ENCODE data around the gene BRSK2. TPM values are rescaled to one million over a fixed set of nuclear protein-coding genes. Genes with fewer than 3 reads are reported as not detected.

Gene BRSK2
- total RNA-seq, 1 donor from 2014 or later = 0.06 TPM

- no peak for DNase-seq (ENCODE audit: low read depth)
- no peak for TF ChIP-seq CTCF (conservative IDR thresholded peaks at IDR 0.05; ENCODE audit: low read depth, low read length)
- H3K4me3 ChIP-seq (ENCODE audit: low read depth, low read length) = no peak overlapping the region
These were observed 8.9 kb downstream of the BRSK2 start for GRCh38 chr11:1398528-1399235.

GRCh38 chr11:1399386-1400316 lies 9.9 kb downstream of the BRSK2 start:
- TF ChIP-seq CTCF (conservative IDR thresholded peaks at IDR 0.05; ENCODE audit: low read depth, low read length) = no peak
- no peak for DNase-seq (ENCODE audit: low read depth)
- H3K4me3 ChIP-seq (ENCODE audit: low read depth, low read length) = no peak overlapping the region

GRCh38 chr11:1400317-1401170 lies 10.8 kb downstream of the BRSK2 start:
- DNase-seq (ENCODE audit: low read depth) = no peak
- TF ChIP-seq CTCF (conservative IDR thresholded peaks at IDR 0.05; ENCODE audit: low read depth, low read length) = no peak
- H3K4me3 ChIP-seq (ENCODE audit: low read depth, low read length) = no peak overlapping the region

GRCh38 chr11:1401171-1401445 lies 11.4 kb downstream of the BRSK2 start:
- no peak for TF ChIP-seq CTCF (conservative IDR thresholded peaks at IDR 0.05; ENCODE audit: low read depth, low read length)
- H3K4me3 ChIP-seq (ENCODE audit: low read depth, low read length) = no peak overlapping the region
- DNase-seq (ENCODE audit: low read depth) = no peak

GRCh38 chr11:1401656-1402221 lies 12.0 kb downstream of the BRSK2 start:
- H3K4me3 ChIP-seq (ENCODE audit: low read depth, low read length) = no peak overlapping the region
- DNase-seq (ENCODE audit: low read depth) = no peak
- no peak for TF ChIP-seq CTCF (conservative IDR thresholded peaks at IDR 0.05; ENCODE audit: low read depth, low read length)

- no peak for DNase-seq (ENCODE audit: low read depth)
- no peak for TF ChIP-seq CTCF (conservative IDR thresholded peaks at IDR 0.05; ENCODE audit: low read depth, low read length)
- H3K4me3 ChIP-seq (ENCODE audit: low read depth, low read length) = no peak overlapping the region
These were observed 12.8 kb downstream of the BRSK2 start for GRCh38 chr11:1402355-1403077.
